CD4-positive, alpha-beta T cell treated with Interleukin-6 for 4 hours (primary cell): ENCODE measurements around the gene ELMO1.

ENCODE experiments used
- DNase-seq: peaks from one replicate; pipeline ENCODE4 v3.0.0-alpha.2; 2020; ENCODE audit warnings: mixed read lengths

ELMO1 gene

GRCh38 chr7:36894190-36894589 lies 554.5 kb downstream of the ELMO1 start:
- no peak for DNase-seq

GRCh38 chr7:36889182-36889581 lies 559.5 kb downstream of the ELMO1 start:
- no peak for DNase-seq

DNA sequence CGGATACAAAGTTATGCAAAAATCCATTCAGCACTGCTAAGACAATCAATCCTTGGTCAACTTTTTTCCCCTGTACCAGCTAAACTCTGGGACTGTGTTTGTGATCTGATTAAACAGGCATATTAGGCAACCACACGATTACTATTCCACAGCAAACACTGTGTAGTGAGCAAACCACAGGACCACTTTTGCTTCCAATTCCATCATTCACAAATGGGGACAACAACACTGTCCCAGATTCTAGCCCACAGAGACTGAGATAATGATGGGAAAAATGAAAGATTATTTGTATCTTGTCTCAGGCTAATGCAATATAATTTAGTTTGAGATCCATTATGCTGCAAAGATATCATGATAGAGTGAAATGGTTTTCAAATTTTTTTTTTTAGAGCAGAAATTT lies 560.7 kb downstream of the ELMO1 start:
- no peak for DNase-seq

DNA sequence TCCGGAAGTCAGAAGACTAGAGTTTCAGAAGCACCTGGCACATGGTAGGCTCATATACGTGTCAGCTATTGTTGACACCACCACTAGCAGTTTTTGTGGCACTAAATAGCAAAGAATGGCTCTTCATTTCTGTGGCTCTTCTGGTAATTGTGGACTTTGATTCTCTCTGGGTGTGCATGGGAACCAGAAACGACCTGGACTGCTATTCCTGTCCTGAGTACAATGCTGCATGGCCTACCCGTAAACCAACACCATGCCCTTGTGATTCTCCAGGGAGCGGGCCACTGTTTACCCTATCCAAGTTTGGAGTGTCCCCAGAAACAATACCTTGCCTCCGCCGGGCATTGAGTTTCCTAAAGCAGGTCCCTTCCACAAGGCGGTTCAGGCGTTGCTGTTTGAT lies 561.4 kb downstream of the ELMO1 start:
- DNase-seq, result no peak

DNA sequence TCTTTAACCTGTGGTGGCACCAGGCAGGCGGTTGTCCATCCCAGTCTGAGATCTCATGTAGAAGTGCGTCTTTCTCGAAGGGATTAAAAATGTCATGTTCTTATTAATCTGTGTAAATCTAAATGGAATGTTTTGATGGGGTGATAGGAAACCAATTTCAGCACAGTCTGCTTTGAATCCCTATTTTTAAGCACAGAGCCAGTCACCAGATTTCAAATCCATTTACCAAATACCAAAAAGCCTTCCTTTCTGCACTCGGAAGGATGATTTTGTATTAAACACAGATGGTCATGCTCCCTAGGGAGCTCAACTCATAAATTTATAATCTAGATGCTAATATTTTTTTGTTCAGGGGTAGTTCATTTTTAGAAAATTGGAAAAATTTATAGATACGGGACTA lies 563.8 kb downstream of the ELMO1 start:
- DNase-seq, result no peak

DNA sequence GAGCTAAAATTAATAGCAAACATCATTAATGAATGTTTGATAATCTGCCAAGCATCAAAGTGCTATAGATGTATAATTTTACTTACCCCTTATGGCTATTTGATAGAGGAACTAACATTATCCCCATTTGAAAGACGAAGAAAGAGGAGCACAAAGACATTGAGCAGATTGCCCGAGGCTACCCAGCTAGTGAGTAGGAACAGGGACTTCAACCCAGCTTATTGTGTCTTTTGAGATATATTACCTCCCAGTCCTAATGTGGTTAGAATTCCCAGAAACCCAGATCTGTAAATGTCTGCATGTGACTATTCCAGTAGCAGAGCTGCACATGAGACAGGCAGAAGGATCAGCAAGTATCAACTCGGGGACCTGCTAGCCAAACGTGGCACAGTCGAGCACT lies 564.3 kb downstream of the ELMO1 start:
- DNase-seq, result no peak

- no peak for DNase-seq
These were observed 567.3 kb downstream of the ELMO1 start for GRCh38 chr7:36881233-36881874.

DNA sequence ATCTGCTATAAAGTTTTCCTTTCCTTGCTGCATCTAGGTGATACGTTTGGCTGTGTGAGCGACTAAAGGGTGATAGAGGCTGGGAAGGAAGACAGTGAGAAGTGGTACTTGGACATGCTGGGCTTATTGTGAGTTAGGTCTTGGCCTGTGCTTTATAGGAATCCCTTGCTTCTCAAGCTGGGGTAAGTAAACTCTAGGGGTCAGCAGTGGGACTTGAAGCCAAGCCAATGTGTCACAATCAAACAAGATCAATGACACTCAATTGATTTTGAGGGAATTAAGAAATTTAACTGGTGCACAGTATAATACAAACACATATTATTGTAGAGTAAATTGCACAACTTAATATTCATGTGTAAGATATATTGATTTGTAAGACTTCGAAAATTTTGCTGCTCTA lies 568.6 kb downstream of the ELMO1 start:
- no peak for DNase-seq

GRCh38 chr7:36879021-36879420 lies 569.6 kb downstream of the ELMO1 start:
- no peak for DNase-seq

DNA sequence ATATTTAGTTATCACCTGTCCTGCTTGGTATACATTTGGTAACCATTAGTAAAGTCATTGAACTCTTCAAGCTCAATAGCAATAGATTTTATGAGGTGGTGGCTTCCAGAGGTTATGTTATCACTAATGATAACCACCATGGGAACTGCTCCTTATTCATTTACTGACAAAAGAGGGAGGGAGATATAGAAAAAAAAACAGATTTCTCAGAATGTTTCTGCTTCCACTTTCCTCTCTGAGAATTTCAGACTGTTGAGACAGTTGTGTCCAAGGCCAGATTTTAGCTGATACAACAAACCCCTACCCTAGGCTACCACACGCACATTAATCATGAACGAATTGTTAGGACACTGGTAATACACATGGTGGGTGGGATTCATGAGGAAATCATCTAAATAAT lies 570.4 kb downstream of the ELMO1 start:
- no peak for DNase-seq

GRCh38 chr7:36875794-36876193 lies 572.9 kb downstream of the ELMO1 start:
- DNase-seq, result no peak

GRCh38 chr7:36874041-36874440 lies 574.6 kb downstream of the ELMO1 start:
- no peak for DNase-seq

GRCh38 chr7:36871863-36872262 lies 576.8 kb downstream of the ELMO1 start:
- no peak for DNase-seq

GRCh38 chr7:36871355-36871738 lies 577.3 kb downstream of the ELMO1 start:
- no peak for DNase-seq

DNA sequence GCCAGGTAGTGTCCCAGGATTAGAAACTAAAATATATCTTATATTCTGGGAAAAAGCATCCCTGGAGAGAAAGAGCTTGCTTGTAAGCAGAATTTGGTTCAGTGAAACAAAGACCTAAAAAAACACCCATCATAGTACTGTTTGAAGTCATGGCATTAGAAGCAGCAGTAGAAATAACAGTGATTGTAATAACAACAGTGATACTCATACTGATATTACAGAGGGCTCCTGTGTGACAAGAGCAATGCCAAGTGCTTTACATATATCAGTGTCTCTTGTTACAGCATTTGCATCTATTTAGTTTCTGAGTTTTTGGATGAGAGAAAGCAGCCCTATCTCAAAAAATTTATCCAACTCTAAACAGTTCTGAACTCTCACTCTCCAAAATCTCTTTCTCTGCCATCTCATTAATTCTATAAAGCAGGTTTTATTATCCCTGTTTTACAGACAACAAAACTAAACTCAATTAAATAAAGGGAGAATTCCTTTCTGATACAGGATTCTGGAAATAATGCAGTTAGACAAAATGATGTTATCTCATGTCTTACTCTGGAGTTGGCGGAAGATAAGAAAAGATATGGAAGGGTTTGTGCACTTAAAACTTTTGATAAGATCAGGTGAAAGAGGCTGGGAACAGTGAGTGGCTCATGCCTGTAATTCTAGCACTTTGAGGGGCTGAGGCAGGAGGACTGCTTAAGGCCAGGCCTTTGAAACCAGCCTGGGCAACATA lies 577.9 kb downstream of the ELMO1 start:
- no peak for DNase-seq

DNA sequence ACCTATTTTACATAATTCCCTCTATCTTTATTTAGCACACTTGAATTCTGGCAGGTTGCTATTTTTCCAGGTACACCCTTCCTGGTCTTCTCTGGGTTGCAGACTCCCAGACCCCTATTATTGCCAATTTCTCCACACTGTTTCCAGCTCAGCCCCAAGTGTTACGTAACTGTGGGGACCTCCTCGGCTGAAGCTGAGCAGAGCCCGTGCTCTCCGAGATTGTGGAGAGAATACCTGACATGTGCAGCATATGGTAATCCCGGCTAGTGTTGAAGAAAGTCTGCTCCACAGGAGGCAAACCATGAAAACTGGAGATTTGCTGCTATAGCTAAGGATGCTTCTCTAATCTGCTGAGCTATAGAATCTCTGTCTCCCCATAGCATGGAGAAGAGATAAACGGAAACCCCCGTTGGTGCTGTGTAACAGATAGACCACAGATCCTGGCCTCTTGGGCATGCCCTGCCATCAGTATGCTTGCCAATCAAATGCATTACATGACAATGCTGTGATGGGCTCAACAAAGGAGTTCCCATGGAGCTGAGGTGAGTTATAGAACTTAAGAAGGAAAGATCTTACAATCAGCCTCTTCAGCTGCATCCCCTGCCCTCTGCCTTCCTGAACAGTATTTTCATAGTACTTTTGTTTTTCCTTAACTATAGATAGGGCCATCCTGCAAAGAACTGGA lies 579.8 kb downstream of the ELMO1 start:
- DNase-seq, result no peak

DNA sequence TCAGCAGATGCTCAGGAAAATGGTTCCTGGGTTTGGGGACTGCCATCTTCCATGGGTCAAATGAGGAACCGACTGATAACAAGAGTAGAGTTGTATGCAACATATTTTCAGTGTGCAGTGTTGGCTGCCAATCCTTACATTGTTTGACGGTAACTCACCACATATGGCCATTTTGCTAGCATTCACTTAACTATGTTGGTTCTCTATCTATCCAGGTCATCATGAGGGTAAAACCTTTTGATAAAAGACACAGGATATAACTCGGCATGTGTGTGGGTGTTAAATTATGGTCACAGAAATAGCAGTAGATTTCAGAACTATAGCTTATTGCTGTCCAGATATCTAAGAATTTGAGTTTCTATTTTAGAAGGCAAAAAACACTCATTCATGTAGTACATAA lies 583.6 kb downstream of the ELMO1 start:
- no peak for DNase-seq

DNA sequence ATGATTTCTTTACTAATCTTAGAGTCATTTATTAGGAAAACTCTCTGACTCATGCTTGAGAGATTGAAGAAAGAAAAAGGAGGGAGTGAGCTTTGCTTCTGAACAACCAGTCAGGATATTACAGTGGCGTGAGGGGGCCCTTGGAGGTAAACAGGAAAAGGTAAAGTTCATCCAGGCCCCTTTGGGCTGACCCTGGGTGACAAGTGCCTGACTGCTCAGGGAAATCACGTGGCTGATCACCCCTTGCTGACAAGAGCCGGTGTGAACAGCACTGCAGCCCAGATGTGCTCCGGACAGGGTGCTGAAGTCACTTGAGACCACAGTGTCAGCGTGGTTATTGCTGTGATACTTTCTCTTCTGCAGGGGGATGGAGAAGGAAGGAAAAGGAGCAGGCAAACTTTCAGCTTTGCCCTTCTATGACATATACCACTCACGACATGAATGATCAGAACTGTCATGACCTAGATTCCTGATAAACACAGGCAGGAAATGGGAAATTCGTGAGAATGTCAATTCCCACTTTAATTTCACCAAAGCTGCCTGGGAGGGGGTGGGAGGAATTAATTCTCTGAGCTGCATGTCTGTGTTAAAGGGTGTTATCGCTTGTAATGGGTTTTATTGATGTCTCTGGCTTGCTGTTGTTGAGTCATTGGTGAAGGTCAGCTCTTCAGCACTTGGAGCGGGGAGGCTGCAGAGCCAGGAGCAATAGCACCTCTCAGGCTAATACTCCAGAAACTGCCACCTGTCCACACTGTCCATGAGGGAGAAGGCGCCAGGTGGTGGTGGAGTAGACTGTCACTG lies 584.6 kb downstream of the ELMO1 start:
- DNase-seq, result no peak

- DNase-seq, result no peak
These were observed 585.8 kb downstream of the ELMO1 start for GRCh38 chr7:36862771-36863261.

DNA sequence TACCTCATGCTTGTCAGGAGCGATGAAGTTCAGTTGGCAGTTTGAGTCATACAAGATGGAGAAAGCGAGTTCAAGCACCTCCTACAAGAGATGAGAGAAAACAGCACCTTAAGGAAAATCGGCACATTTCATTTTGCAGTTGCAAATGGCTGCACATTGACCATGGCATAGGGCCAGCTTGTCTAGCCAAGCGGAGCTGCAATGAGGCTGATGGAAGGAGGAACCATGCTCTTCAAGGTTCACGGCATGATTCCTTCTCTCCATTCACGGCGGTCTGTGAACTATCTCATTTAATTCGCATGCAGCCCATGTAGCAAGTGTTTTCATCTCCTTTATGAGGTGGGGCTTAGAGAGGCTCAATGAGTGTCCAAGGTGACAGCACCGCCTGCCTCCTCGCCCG lies 587.0 kb downstream of the ELMO1 start:
- DNase-seq, result no peak

DNA sequence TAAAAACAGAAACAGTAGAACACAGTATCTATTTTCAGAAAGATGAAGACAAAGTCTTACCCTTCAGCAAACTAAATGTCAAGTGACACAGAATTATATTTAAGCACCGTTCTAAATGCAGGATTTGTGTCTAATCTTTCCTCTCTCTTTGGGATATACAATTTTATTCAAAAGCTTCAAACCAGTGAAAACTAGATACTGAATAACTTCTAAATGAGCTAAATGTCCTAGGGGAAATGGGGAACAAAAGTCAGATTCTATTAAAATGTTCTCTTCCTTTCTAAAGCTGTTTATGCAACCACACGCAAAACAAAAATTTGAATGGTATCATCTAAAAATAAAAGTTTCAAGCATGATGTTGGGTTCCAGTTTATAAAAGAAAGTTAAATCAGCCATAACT lies 588.0 kb downstream of the ELMO1 start:
- no peak for DNase-seq

DNA sequence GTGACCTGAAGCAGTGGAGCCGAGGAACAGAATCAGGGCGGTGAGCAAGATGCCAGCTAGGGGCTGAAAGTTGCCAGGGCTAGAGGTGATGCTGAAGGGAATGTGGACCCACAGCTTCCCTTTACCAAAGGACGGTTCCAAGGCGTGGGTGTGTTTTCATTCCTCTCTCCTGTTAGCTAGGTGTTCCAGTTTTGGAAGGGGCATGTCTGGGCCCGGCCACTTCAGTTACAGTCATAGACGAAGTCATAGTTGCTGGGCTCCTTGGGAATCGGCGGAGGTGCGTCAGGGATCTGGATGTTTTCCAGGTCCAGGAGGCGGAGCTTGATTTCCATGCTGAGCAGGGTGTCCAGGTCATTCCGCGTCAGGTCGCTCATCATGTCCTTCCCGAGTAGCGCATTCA lies 593.3 kb downstream of the ELMO1 start:
- DNase-seq, result no peak

DNA sequence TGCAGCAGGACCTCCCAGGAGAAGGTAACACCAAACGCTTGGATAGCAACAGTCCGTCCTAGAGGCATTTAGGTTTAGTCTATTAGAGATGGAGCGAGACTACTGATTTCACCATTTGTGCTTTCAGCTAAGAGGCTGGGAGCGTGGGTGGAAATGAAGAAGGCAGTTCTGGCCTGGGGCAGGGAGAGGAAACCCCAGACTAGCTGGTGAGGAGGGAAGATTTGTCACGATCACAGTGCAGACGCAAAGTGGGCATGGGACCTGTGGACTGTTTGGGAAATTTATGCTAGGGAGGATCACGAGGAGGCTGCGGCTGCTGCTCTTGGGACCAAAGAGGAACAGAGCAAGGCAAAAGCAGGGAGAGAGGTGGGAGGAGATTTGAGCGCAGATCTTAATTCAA lies 594.0 kb downstream of the ELMO1 start:
- DNase-seq, result no peak
